NCI-H2107 (cell line): Measurements from ENCODE around the gene DDX3X.
A peak's percentile ranks its signal among the peaks of the same experiment; 100 is the strongest.
"Not testable (repeated sequence)": the region's sequence is repeated elsewhere in the genome, so short reads cannot be mapped to it uniquely, and the experiment has no call there.

Experiments used
- DNase-seq: peaks from one replicate; lab custom pipeline; 2025; lab: John Stamatoyannopoulos, UW

DDX3X gene

GRCh38 chrX:41373989-41374606 lies 40.1 kb downstream of the DDX3X start:
- no peak for DNase-seq

- no peak for DNase-seq
Observed at GRCh38 chrX:41377624-41378023, 43.7 kb downstream of the DDX3X start.

DNA sequence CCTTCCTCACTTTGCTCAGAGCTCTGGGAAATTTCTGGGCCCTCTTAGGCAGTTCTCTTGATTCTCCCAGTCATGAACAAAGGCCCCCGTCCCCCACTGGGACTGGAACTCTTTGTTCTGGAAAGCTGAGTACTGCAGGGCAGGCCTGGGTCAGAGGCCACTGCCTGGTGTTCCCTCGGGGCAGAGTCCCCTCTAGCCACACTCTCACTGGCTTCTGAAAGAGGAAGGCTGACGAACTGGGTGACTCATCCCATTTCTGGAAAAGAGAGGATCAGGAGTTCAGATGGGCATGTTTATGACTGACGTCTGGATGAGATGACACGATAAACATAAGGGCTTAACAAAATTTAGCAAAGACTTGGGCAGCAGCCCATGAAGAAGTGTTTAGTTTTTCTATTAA lies 47.7 kb downstream of the DDX3X start:
- DNase-seq, result no peak

GRCh38 chrX:41382714-41383645 lies 49.0 kb downstream of the DDX3X start:
- DNase-seq, result peak; percentile 10

DNA sequence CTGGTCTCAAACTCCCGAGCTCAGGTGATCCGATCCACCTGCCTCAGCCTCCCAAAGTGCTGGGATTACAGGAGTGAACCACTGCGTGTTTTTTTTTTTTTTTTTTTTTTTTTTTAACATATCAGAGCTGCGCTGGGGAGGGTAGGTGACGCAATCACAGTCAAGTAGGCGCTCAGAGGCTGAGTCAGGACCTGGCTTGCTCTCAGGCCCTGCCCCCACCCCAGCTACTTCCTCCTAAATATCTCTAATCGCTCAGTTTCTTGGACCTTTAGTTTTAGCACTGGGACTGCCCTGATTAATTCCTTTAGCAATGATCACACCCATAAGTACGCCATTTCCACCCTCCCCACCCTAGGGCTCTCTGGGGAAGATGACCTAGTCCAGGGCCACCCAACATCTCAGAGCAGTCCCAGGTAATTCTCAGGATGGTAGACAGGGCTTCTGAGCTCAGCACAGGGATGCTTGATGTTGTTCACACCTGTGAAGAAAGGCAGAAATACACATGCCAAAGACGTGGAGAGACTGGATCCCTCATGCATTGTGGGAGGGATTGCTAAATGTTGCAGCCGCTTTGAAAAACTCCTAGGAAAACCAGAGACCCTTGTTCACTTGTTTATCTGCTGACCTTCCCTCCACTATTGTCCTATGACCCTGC lies 50.2 kb downstream of the DDX3X start:
- DNase-seq, result no peak

DNA sequence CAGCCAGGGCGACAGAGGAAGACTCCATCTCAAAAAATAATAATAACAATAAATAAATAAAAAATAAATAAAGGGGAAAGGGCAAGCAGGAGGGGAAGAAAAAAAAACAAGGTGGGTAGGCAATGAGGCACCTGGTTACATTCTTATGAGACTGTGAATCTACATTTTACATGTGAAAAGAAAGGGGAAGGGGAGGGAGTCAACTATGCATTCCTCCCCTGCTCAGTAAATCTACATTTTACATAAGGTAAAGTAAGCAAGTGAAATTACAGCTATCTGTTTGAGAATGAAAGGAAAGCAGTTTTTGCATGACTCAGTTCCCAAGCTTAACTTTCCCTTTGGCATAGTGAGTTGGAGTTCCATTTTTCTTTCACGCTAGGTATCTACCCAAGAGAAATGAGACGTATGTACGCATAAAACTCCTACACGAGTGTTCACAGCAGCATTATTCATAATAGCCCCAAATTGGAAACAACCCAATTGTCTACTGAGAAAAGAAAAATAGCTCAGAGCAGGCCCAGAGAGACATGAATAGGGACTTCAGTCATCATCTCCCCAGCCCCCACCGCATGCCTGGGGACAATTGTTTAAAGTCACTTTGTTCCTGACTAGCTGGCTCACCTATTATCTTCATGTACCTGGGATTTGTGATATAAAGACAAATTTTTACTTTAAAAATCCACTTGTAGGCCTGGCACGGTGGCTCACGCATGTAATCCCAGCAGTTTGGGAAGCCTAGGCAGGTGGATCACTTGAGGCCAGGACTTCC lies 52.4 kb downstream of the DDX3X start:
- DNase-seq, result no peak

DNA sequence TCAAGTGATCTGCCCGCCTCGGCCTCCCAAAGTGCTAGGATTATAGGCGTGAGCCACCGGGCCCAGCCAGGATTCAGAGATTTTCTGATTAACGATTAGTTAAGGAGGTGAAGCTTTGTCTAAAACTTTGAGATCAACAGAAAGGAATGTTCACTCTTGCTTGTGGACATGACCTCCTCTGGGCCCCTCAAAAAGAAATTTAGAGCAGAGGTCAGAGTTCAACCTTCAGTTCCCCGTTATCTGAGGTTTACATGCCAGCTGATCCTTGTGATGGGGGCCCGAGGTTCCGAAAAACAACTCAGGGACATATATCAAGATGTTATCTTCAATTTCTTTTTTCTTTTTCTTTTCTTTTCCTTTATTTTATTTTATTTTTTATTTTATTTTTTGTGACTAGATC lies 54.6 kb downstream of the DDX3X start:
- DNase-seq, result no peak

DNA sequence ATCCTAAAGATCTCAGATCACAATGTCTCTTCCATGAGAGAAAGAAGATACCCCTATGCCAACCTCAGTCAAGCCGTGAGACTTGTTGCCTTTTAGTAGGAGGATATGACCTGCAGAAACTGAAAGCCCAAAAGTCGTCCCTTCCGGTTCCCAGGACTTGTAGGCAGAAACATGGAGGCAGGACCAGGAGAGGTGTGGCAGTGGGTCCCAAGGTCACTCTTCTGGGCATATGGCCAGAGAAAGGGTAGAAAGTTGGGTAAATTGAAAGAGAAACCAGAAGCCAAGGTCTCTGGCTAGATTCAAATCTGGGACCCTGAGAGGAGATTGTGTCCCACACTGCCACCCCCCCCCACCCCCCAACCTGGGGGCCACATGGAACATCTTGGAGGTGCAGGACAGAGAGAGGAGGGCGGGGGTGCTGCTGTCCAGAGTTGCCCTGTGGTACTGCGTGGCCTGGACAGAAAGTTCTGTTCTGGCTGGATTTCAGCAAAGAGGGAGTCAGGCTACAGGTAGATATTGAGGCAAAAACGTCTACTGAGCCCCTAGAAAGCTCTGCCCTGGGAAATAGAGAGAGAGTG lies 55.4 kb downstream of the DDX3X start:
- DNase-seq, result no peak

DNA sequence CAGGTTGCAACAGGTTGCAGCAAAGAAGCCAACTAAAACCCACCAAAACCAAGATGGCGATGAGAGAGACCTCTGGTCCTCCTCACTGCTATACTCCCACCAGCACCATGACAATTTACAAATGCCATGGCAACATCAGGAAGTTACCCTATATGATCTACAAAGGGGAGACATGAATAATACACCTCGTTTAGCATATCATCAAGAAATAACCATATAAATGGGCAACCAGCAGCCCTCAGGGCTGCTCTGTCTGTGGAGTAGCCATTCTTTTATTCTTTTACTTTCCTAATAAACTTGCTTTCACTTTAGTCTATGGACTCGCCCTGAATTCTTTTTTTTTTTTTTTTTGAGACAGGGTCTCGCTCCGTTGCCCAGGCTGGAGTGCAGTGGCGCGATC lies 56.6 kb downstream of the DDX3X start:
- DNase-seq, result not testable (repeated sequence)

DNA sequence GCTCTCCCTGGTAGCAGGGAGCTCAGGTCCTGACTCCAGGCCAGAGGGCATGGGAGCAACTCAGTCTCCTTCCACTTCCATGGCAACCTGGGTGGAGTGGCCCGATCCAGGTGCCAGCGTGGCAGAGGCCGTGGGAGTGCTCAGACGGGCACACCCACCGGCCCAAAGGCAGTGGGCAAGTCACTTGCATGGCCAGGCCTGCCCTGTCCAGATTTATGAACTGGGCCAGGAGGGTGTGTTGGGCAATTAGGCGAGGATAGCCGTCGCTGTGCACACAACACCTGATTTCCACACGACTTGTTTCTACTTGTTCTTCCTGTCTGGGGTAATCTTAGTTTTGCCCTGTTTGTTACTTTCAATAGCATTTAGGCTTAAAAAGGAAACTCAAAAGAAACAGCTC lies 57.6 kb downstream of the DDX3X start:
- no peak for DNase-seq

GRCh38 chrX:41394293-41394692 lies 60.3 kb downstream of the DDX3X start:
- no peak for DNase-seq

- no peak for DNase-seq
Observed at GRCh38 chrX:41397219-41397618, 63.3 kb downstream of the DDX3X start.

DNA sequence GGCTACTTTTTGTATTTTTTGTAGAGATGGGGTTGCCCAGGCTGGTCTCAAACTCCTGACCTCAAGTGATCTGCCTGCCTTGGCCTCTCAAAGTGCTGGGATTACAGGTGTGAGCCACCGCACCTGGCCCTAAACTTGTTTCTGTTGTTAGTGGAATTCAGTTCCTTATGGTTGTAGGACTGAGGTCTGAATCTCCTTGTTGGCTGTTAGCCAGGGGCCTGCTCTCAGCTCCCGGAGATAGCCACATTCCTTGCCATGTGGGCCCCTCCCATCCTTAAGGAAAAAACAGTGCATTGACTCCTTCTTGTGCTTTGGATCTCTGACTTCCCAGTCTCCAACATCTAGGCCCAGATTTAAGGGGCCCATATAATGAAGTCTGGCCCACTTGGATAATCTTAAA lies 63.8 kb downstream of the DDX3X start:
- no peak for DNase-seq

DNA sequence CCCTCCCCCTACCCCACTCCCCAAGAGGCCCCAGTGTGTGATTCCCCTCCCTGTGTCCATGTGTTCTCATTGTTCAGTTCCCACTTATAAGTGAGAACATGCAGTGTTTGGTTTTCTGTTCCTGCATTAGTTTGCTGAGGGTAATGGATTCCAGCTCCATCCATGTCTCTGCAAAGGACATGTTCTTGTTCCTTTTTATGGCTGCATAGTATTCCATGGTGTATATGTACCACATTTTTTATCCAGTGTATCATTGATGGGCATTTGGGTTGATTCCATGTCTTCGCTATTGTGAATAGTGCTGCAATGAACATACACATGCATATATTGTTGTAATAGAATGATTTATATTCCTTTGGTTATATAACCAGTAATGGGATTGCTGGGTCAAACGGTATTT lies 68.6 kb downstream of the DDX3X start:
- DNase-seq, result not testable (repeated sequence)

- DNase-seq, result no peak
Observed at GRCh38 chrX:41405551-41405950, 71.6 kb downstream of the DDX3X start.

- no peak for DNase-seq
Observed at GRCh38 chrX:41406201-41406600, 72.2 kb downstream of the DDX3X start.

- no peak for DNase-seq
Observed at GRCh38 chrX:41407816-41408215, 73.9 kb downstream of the DDX3X start.

DNA sequence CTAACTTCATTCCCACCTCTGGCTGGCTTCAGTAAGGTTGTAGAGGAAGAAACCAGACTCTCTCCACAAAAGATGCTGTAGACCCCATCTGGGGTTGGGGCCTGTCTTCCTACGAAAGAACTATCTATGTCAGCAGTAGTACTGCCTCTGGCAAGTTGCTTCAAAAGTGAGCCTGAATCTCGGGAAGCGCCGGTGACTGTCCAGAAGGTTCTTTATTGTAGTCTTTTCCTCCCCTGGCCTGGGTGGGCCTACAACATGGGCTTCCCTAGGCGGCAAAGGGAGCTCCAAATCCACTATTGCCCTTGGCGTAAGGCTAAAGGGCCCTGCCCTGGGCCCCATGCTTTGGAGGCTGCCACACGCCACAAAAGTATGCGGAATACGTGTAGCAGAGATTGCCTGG lies 74.6 kb downstream of the DDX3X start:
- DNase-seq, result no peak

GRCh38 chrX:41409006-41409405 lies 75.0 kb downstream of the DDX3X start:
- no peak for DNase-seq

- not testable (repeated sequence) for DNase-seq
Observed at GRCh38 chrX:41411222-41411621, 77.3 kb downstream of the DDX3X start.

- DNase-seq, result no peak
Observed at GRCh38 chrX:41412261-41413081, 78.5 kb downstream of the DDX3X start.
